GM23248 (cell line): ENCODE data around the gene ATP2C2. TPM values are rescaled to one million over a fixed set of nuclear protein-coding genes. Genes with fewer than 3 reads are reported as not detected.

Experiments
- DNase-seq: peaks from one replicate; pipeline ENCODE4 v3.0.0-alpha.2; 2015
- H2AFZ ChIP-seq: fragments of 200-600 bp; sonication (generic); 2 replicates; pipeline ENCODE4 v1.6.1; 2016; ENCODE audit warnings: antibody characterized with exemption
- H3F3A ChIP-seq: fragments of 200-600 bp; sonication (generic); 2 replicates; pipeline ENCODE4 v1.6.1; 2016; ENCODE audit warnings: mild to moderate bottlenecking, antibody characterized with exemption, mixed run types; ENCODE audit not compliant: insufficient read depth
- H3K27ac ChIP-seq: fragments of 200-600 bp; sonication (generic); 2 replicates; pipeline ENCODE4 v1.5.1; 2016; ENCODE audit warnings: mild to moderate bottlenecking
- H3K27me3 ChIP-seq: fragments of 200-600 bp; sonication (generic); replicated peaks from 2 replicates; pipeline ENCODE4 v1.6.1; 2016; ENCODE audit warnings: mild to moderate bottlenecking; ENCODE audit not compliant: insufficient read depth
- H3K36me3 ChIP-seq: fragments of 200-600 bp; sonication (generic); 2 replicates; pipeline ENCODE4 v1.6.1; 2016; ENCODE audit warnings: low read depth, mild to moderate bottlenecking
- H3K4me1 ChIP-seq: fragments of 200-600 bp; sonication (generic); 2 replicates; pipeline ENCODE4 v1.6.1; 2016; ENCODE audit warnings: mild to moderate bottlenecking; ENCODE audit not compliant: insufficient read depth
- H3K4me2 ChIP-seq: fragments of 200-600 bp; sonication (generic); one replicate; pipeline ENCODE4 v1.6.1; 2016; ENCODE audit warnings: mild to moderate bottlenecking; ENCODE audit not compliant: unreplicated experiment
- H3K4me3 ChIP-seq: fragments of 200-600 bp; sonication (generic); 2 replicates; pipeline ENCODE4 v1.5.1; 2016; ENCODE audit warnings: mild to moderate bottlenecking
- H3K79me2 ChIP-seq: fragments of 200-600 bp; sonication (generic); 2 replicates; pipeline ENCODE4 v1.6.1; 2016; ENCODE audit warnings: mild to moderate bottlenecking; ENCODE audit not compliant: insufficient read depth
- H3K9ac ChIP-seq: fragments of 200-600 bp; sonication (generic); 2 replicates; pipeline ENCODE4 v1.6.1; 2016; ENCODE audit warnings: mild to moderate bottlenecking
- H3K9me2 ChIP-seq: fragments of 200-600 bp; sonication (generic); 2 replicates; pipeline ENCODE4 v1.6.1; 2016; ENCODE audit warnings: mixed run types, mild to moderate bottlenecking, moderate library complexity; ENCODE audit not compliant: insufficient read depth
- H3K9me3 ChIP-seq: fragments of 200-600 bp; sonication (generic); one replicate; pipeline ENCODE4 v1.6.1; 2017; ENCODE audit warnings: low read depth
- H4K20me1 ChIP-seq: fragments of 200-600 bp; sonication (generic); 2 replicates; pipeline ENCODE4 v1.6.0; 2016; ENCODE audit not compliant: insufficient read depth
- EZH2 ChIP-seq: fragments of 200-600 bp; sonication (generic); IDR thresholded peaks from 2 replicates; pipeline ENCODE4 v1.6.1; 2018; ENCODE audit warnings: antibody characterized with exemption, mild to moderate bottlenecking; ENCODE audit not compliant: insufficient read depth, poor library complexity, severe bottlenecking
- EZH2phosphoT487 ChIP-seq: fragments of 200-600 bp; sonication (generic); IDR thresholded peaks from 2 replicates; pipeline ENCODE4 v1.6.1; 2018; ENCODE audit warnings: antibody characterized with exemption, moderate library complexity, mild to moderate bottlenecking, low read depth; ENCODE audit not compliant: insufficient read depth
- WGBS, 2 experiments: methylation state at CpG; one replicate each; pipeline ENCODE4 v1.1.6; 2015 to 2017; ENCODE audit warnings: low lambda C conversion rate in 2 of 2, low coverage in 1 of 2; ENCODE audit errors: missing lambda C conversion rate in 2 of 2; 5-methylcytosine and 5-hydroxymethylcytosine counted together
- in situ Hi-C: fragments of 300-500 bp; cut with MboI; formaldehyde crosslinking; loops from 2 replicates; pipeline ENCODE4 v1.15.0; 2020
- polyA plus RNA-seq: library from polyadenylated mRNA; unstranded; fragments of >200 nt; fragmentation: Nextera tagmentation; extraction: Ambion mirVana; gene quantifications from 2 replicates; pipeline ENCODE4 v1.2.1, GENCODE V29; 2016
- total RNA-seq: library from RNA; depleted of rRNA; stranded (reverse); fragments of >200 nt; shearing (Covaris generic); gene quantifications from 2 replicates; pipeline ENCODE4 v1.2.3, GENCODE V29; 2014

ATP2C2 gene
- total and polyA plus RNA-seq, 2 experiments from 2014 or later: 0.84 TPM; not detected in 1

- Histone ChIP-seq H4K20me1 (no peaks in the 10 kb centered on the region), H3K4me1 (peaks cover 11% of the 10 kb centered on the region), H3F3A (peaks cover 10% of the 10 kb centered on the region; the same call in 1 of the 2 replicates), H3K36me3 (no peaks in the 10 kb centered on the region), H3K9ac (no peak overlapping the region), H3K27me3 (peaks cover 18% of the 10 kb centered on the region; the same call in 1 of the 2 replicates), H3K27ac (no peak overlapping the region), H3K4me3 (no peak overlapping the region), H2AFZ (no peak overlapping the region), H3K79me2 (no peaks in the 10 kb centered on the region), H3K9me2 (no peaks in the 10 kb centered on the region), H3K4me2 (no peak overlapping the region), H3K9me3 (no peaks in the 10 kb centered on the region)
- TF ChIP-seq EZH2phosphoT487: no peak
- no peak for TF ChIP-seq EZH2
- DNase-seq: no peak
- 58 to 67% methylated on average over 19 of the region's 19 CpGs for WGBS, 2 experiments
- in situ Hi-C loops: no loop called here
Observed at GRCh38 chr16:84442416-84443145, 74.2 kb downstream of the ATP2C2 start.

- no peak for DNase-seq
- Histone ChIP-seq H3K4me2 (no peak overlapping the region), H4K20me1 (no peaks in the 10 kb centered on the region), H3K9ac (no peak overlapping the region), H3K4me1 (peaks cover 11% of the 10 kb centered on the region), H3K27ac (no peak overlapping the region), H2AFZ (no peak overlapping the region), H3K9me2 (no peaks in the 10 kb centered on the region), H3K9me3 (no peaks in the 10 kb centered on the region), H3K36me3 (no peaks in the 10 kb centered on the region), H3K27me3 (peaks cover 11% of the 10 kb centered on the region; the same call in 1 of the 2 replicates), H3K4me3 (no peak overlapping the region), H3K79me2 (no peaks in the 10 kb centered on the region), H3F3A (peaks cover 10% of the 10 kb centered on the region; the same call in 1 of the 2 replicates)
- TF ChIP-seq EZH2 (no peak), EZH2phosphoT487 (no peak)
- in situ Hi-C loops: no loop called here
- 38 to 55% methylated on average over 9 to 15 of the region's 15 CpGs for WGBS, 2 experiments
Observed at GRCh38 chr16:84443166-84443802, 74.9 kb downstream of the ATP2C2 start.

- Histone ChIP-seq H4K20me1 (no peaks in the 10 kb centered on the region), H3K9ac (no peak overlapping the region), H3K36me3 (no peaks in the 10 kb centered on the region), H3K9me3 (no peaks in the 10 kb centered on the region), H3K79me2 (no peaks in the 10 kb centered on the region), H3K9me2 (no peaks in the 10 kb centered on the region), H2AFZ (no peak overlapping the region), H3F3A (peaks cover 10% of the 10 kb centered on the region; the same call in 1 of the 2 replicates), H3K4me3 (no peak overlapping the region), H3K27ac (no peak overlapping the region), H3K4me2 (no peak overlapping the region), H3K4me1 (peaks cover 11% of the 10 kb centered on the region), H3K27me3 (peaks cover 8% of the 10 kb centered on the region; the same call in 1 of the 2 replicates)
- in situ Hi-C loops: no loop called here
- WGBS, 2 experiments: 35 to 39% methylated on average over 8 of the region's 8 CpGs
- no peak for DNase-seq
- no peak for TF ChIP-seq EZH2phosphoT487
- no peak for TF ChIP-seq EZH2
Observed at GRCh38 chr16:84444476-84444875, 76.1 kb downstream of the ATP2C2 start.

- no peak for TF ChIP-seq EZH2
- no peak for TF ChIP-seq EZH2phosphoT487
- Histone ChIP-seq H3K4me1 (peaks cover 11% of the 10 kb centered on the region), H4K20me1 (no peaks in the 10 kb centered on the region), H3K36me3 (no peaks in the 10 kb centered on the region), H3K9me3 (no peaks in the 10 kb centered on the region), H3K9ac (no peak overlapping the region), H3K27ac (no peak overlapping the region), H3K27me3 (no peaks in the 10 kb centered on the region; the same call in 1 of the 2 replicates), H3K4me3 (no peak overlapping the region), H2AFZ (no peak overlapping the region), H3K4me2 (no peak overlapping the region), H3K9me2 (no peaks in the 10 kb centered on the region), H3F3A (peaks cover 10% of the 10 kb centered on the region; the same call in 1 of the 2 replicates), H3K79me2 (no peaks in the 10 kb centered on the region)
- 76 to 80% methylated on average over 4 of the region's 4 CpGs for WGBS, 2 experiments
- DNase-seq: peak; percentile 37
- in situ Hi-C loops: no loop called here
Observed at GRCh38 chr16:84446084-84446483, 77.7 kb downstream of the ATP2C2 start.
